22Rv1 (cell line): ENCODE results near the gene FIP1L1.

Source experiments
- ZFX ChIP-seq: fragments of 450-650 bp; IDR thresholded peaks from 2 replicates; pipeline ENCODE4 v1.6.1; 2017; ENCODE audit warnings: antibody characterized with exemption, borderline replicate concordance
- TF ChIP-seq, protein P1 (sequence below): fragments of 450-650 bp; IDR thresholded peaks from 2 replicates; pipeline ENCODE4 v1.5.1; 2017; ENCODE audit warnings: mild to moderate bottlenecking

GRCh38 chr4:53484911-53485657, 107.6 kb downstream of the FIP1L1 start:
- TF ChIP-seq, protein P1, sequence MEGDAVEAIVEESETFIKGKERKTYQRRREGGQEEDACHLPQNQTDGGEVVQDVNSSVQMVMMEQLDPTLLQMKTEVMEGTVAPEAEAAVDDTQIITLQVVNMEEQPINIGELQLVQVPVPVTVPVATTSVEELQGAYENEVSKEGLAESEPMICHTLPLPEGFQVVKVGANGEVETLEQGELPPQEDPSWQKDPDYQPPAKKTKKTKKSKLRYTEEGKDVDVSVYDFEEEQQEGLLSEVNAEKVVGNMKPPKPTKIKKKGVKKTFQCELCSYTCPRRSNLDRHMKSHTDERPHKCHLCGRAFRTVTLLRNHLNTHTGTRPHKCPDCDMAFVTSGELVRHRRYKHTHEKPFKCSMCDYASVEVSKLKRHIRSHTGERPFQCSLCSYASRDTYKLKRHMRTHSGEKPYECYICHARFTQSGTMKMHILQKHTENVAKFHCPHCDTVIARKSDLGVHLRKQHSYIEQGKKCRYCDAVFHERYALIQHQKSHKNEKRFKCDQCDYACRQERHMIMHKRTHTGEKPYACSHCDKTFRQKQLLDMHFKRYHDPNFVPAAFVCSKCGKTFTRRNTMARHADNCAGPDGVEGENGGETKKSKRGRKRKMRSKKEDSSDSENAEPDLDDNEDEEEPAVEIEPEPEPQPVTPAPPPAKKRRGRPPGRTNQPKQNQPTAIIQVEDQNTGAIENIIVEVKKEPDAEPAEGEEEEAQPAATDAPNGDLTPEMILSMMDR, result no peak
- TF ChIP-seq ZFX, result no peak
